Measurements from ENCODE around the gene ZBTB46. TPM values are rescaled to one million over a fixed set of nuclear protein-coding genes. Genes with fewer than 3 reads are reported as not detected.
"Not testable (repeated sequence)": the region's sequence is repeated elsewhere in the genome, so short reads cannot be mapped to it uniquely, and the experiment has no call there.

Gene ZBTB46
- total RNA-seq, 1 experiment from 2014 or later: 3.6 TPM

GRCh38 chr20:63876489-63877036 lies 45.5 kb upstream of the ZBTB46 start:
- Histone ChIP-seq H3K9me3 (ENCODE audit: insufficient read depth, low read depth) (no peaks in the 10 kb centered on the region), H3K4me2 (no peak overlapping the region), H3K36me3 (ENCODE audit: low read depth) (peaks cover 49% of the 10 kb centered on the region), H3K4me1 (replicated peaks; ENCODE audit: insufficient read depth) (no peaks in the 10 kb centered on the region), H3K27me3 (ENCODE audit: insufficient read depth, low read depth) (no peaks in the 10 kb centered on the region), H3K9me2 (ENCODE audit: insufficient read depth) (no peaks in the 10 kb centered on the region), H3K4me3 (no peak overlapping the region), H3K27ac (no peak overlapping the region), H2AFZ (no peak overlapping the region), H3F3A (ENCODE audit: insufficient read depth, low read depth) (peaks cover 19% of the 10 kb centered on the region; the same call in 1 of the 2 replicates), H3K79me2 (ENCODE audit: low read depth) (peaks cover 71% of the 10 kb centered on the region), H4K20me1 (ENCODE audit: insufficient read depth) (peaks cover 73% of the 10 kb centered on the region)
- no peak for DNase-seq
- no TSS peak for BruUV-seq (replicated peaks)
- CTCF ChIA-PET: no interaction called here
- POLR2A ChIA-PET (ENCODE audit: unreplicated experiment): no interaction called here
- TF ChIP-seq EZH2 (IDR thresholded peaks at IDR 0.05; ENCODE audit: low read depth): no peak
- no peak for TF ChIP-seq CTCF (conservative IDR thresholded peaks at IDR 0.05)
- intact Hi-C loops (cut with micrococcal nuclease; ENCODE audit: unreplicated experiment): no loop called here

- H3K4me1 ChIP-seq (replicated peaks; ENCODE audit: insufficient read depth); H3K9me2 ChIP-seq (ENCODE audit: insufficient read depth); H3K27me3 ChIP-seq (ENCODE audit: insufficient read depth, low read depth); H3K9me3 ChIP-seq (ENCODE audit: insufficient read depth, low read depth); H3K27ac ChIP-seq; H3K4me2 ChIP-seq; H2AFZ ChIP-seq; intact Hi-C loops (cut with micrococcal nuclease; ENCODE audit: unreplicated experiment); BruUV-seq (replicated peaks); H3K4me3 ChIP-seq; DNase-seq: not testable (repeated sequence)
- Histone ChIP-seq H3K36me3 (ENCODE audit: low read depth) (peaks cover 65% of the 10 kb centered on the region), H3F3A (ENCODE audit: insufficient read depth, low read depth) (peaks cover 31% of the 10 kb centered on the region; the same call in 1 of the 2 replicates), H3K79me2 (ENCODE audit: low read depth) (peaks cover 87% of the 10 kb centered on the region), H4K20me1 (ENCODE audit: insufficient read depth) (peaks cover 73% of the 10 kb centered on the region)
- ChIA-PET CTCF (interaction anchor here (0.7 kb wide), 1 partner anchor 277 kb away, joined by 6 read pairs; no protein-coding TSS in a partner anchor), POLR2A (ENCODE audit: unreplicated experiment) (interaction anchor here (0.7 kb wide), 1 partner anchor 166 kb away, joined by 11 read pairs; the partner anchor contains the start of genes ARFRP1 and ZGPAT)
These were observed 43.2 kb upstream of the ZBTB46 start for GRCh38 chr20:63874241-63874640.

GRCh38 chr20:63873477-63873971 lies 42.5 kb upstream of the ZBTB46 start:
- Histone ChIP-seq H3K9me3 (ENCODE audit: insufficient read depth, low read depth) (no peaks in the 10 kb centered on the region), H3K4me2 (no peak overlapping the region), H4K20me1 (ENCODE audit: insufficient read depth) (peaks cover 74% of the 10 kb centered on the region), H3K27me3 (ENCODE audit: insufficient read depth, low read depth) (no peaks in the 10 kb centered on the region), H3K79me2 (ENCODE audit: low read depth) (peaks cover 87% of the 10 kb centered on the region), H3F3A (ENCODE audit: insufficient read depth, low read depth) (peaks cover 37% of the 10 kb centered on the region; the same call in 1 of the 2 replicates), H2AFZ (no peak overlapping the region), H3K4me1 (replicated peaks; ENCODE audit: insufficient read depth) (no peaks in the 10 kb centered on the region), H3K9me2 (ENCODE audit: insufficient read depth) (no peaks in the 10 kb centered on the region), H3K36me3 (ENCODE audit: low read depth) (peaks cover 66% of the 10 kb centered on the region), H3K27ac (no peak overlapping the region), H3K4me3 (no peak overlapping the region)
- ChIA-PET CTCF (interaction anchor here (0.7 kb wide), 1 partner anchor 277 kb away, joined by 6 read pairs; no protein-coding TSS in a partner anchor), POLR2A (ENCODE audit: unreplicated experiment) (interaction anchor here (0.6 kb wide), 1 partner anchor 50 kb away, joined by 5 read pairs; no protein-coding TSS in a partner anchor)
- intact Hi-C loops (cut with micrococcal nuclease; ENCODE audit: unreplicated experiment): no loop called here
- TF ChIP-seq EZH2 (IDR thresholded peaks at IDR 0.05; ENCODE audit: low read depth): no peak
- no peak for TF ChIP-seq CTCF (conservative IDR thresholded peaks at IDR 0.05)
- peak in 1 of 2 experiments; percentile 52 for DNase-seq
- no TSS peak for BruUV-seq (replicated peaks)
